PC-9 (cell line): Measurements from ENCODE around the gene RHBDD1.

Source experiments
- EZH2 ChIP-seq: fragments of 200-600 bp; sonication (generic); IDR thresholded peaks from 2 replicates; pipeline ENCODE4 v1.8.0; 2017; ENCODE audit warnings: antibody characterized with exemption, low read depth
- TF ChIP-seq, protein P1 (sequence below): fragments of 200-600 bp; sonication (generic); conservative IDR thresholded peaks from 2 replicates; pipeline ENCODE4 v1.6.1; 2017; ENCODE audit warnings: mixed run types, antibody characterized with exemption, mild to moderate bottlenecking, moderate library complexity

DNA sequence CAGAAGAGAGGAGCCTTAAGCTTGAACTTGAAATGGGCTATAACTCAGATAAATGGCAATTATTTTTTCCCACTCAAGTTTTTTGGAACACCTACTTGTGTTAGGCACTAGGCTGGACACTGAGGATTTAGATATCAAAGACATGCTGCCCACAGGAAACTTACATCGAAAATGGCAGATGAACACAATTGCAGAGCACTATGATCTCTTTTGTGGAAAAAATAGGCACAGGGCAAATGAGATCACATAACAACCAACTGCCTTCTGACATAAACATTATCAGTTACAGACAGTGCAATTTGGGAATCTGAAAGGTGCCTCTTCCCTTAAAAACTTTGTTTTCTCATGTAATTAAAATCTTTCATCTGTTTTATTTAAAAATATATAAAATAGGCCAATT is 32.4 kb upstream of the RHBDD1 start:
- TF ChIP-seq, protein P1, sequence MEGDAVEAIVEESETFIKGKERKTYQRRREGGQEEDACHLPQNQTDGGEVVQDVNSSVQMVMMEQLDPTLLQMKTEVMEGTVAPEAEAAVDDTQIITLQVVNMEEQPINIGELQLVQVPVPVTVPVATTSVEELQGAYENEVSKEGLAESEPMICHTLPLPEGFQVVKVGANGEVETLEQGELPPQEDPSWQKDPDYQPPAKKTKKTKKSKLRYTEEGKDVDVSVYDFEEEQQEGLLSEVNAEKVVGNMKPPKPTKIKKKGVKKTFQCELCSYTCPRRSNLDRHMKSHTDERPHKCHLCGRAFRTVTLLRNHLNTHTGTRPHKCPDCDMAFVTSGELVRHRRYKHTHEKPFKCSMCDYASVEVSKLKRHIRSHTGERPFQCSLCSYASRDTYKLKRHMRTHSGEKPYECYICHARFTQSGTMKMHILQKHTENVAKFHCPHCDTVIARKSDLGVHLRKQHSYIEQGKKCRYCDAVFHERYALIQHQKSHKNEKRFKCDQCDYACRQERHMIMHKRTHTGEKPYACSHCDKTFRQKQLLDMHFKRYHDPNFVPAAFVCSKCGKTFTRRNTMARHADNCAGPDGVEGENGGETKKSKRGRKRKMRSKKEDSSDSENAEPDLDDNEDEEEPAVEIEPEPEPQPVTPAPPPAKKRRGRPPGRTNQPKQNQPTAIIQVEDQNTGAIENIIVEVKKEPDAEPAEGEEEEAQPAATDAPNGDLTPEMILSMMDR, result no peak
- no peak for TF ChIP-seq EZH2
